Dedifferentiated amniotic fluid mesenchymal stem cell (primary cell): ENCODE results near the gene MYO7A.

Source experiments
- DNase-seq: peaks from one replicate; pipeline ENCODE4 v3.0.0-alpha.2; 2016; ENCODE audit errors: extremely low spot score

MYO7A gene

GRCh38 chr11:77200351-77201268, 72.6 kb downstream of the MYO7A start:
- no peak for DNase-seq

GRCh38 chr11:77201370-77201769, 73.3 kb downstream of the MYO7A start:
- DNase-seq: no peak

- no peak for DNase-seq
Observed at GRCh38 chr11:77201991-77202841, 74.2 kb downstream of the MYO7A start.

- no peak for DNase-seq
Observed at GRCh38 chr11:77202941-77203900, 75.2 kb downstream of the MYO7A start.

- no peak for DNase-seq
Observed at GRCh38 chr11:77203901-77204753, 76.1 kb downstream of the MYO7A start.

GRCh38 chr11:77204754-77205466, 76.9 kb downstream of the MYO7A start:
- no peak for DNase-seq

- no peak for DNase-seq
Observed at GRCh38 chr11:77205467-77206263, 77.6 kb downstream of the MYO7A start.

GRCh38 chr11:77206264-77207018, 78.4 kb downstream of the MYO7A start:
- no peak for DNase-seq

- no peak for DNase-seq
Observed at GRCh38 chr11:77207019-77207485, 79.0 kb downstream of the MYO7A start.

GRCh38 chr11:77207618-77208313, 79.7 kb downstream of the MYO7A start:
- DNase-seq: no peak

- DNase-seq: no peak
Observed at GRCh38 chr11:77208535-77208934, 80.5 kb downstream of the MYO7A start.

- DNase-seq: no peak
Observed at GRCh38 chr11:77209663-77210062, 81.6 kb downstream of the MYO7A start.

- no peak for DNase-seq
Observed at GRCh38 chr11:77211040-77211451, 83.0 kb downstream of the MYO7A start.

- no peak for DNase-seq
Observed at GRCh38 chr11:77211594-77212251, 83.7 kb downstream of the MYO7A start.

- DNase-seq: no peak
Observed at GRCh38 chr11:77212314-77213007, 84.4 kb downstream of the MYO7A start.

GRCh38 chr11:77213029-77213579, 85.1 kb downstream of the MYO7A start:
- DNase-seq: no peak
